GM18507 (cell line): ENCODE measurements around the gene GALNS.

Experiments
- DNase-seq: peaks from one replicate; pipeline ENCODE4 v3.0.0; 2011; ENCODE audit warnings: low read depth; ENCODE audit not compliant: insufficient read length; ENCODE audit errors: extremely low spot score
- FAIRE-seq: peaks from 2 replicates; lab custom pipeline; 2011; peaks lifted over from hg19 to GRCh38; lab: Jason Lieb, UNC

Gene GALNS

DNA sequence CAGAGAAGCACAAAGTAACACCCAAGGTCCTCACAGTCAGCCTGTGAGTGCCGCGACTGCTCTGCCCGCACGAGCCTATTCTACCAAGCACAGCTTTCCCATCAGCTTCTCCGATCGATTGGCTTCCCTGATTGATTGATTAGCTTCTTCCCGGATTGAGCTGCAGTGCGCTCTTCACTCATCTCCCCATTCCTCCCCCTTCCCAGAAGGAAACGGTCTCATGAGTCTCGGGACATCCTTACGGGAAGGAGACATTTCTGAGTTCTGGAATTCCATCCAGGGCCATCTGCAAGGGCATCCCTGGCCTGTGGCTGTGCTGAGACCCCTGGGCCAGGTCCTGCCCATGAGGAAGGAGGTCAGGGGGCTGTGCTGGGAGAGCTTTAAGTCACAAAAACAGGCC is 89.8 kb downstream of the GALNS start:
- FAIRE-seq (no peak), DNase-seq (no peak)

GRCh38 chr16:88764913-88765349 is 91.8 kb downstream of the GALNS start:
- FAIRE-seq (no peak), DNase-seq (no peak)

DNA sequence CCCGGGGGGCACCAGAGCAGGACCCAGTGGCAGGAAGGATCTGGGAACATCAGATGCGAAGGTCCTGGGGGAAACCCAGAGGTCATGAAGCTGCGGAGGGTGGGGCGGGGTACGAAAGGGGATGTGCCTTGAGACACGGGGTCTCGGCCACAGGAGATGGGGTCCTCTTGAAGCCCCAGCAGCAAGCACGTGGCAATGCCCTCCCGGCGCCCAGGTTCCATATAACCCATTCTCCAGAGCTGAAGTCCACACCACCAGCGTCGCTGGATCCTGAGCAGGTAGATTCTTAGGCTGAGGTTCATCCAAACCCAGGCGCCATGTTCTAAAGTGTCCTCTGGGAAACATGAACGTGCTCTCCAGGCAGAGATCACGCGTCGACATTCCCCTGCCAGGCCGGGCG is 92.7 kb downstream of the GALNS start:
- DNase-seq (no peak), FAIRE-seq (no peak)
